Measurements from ENCODE around the gene SNUPN.
"Not testable (repeated sequence)": the region's sequence is repeated elsewhere in the genome, so short reads cannot be mapped to it uniquely, and the experiment has no call there.

Gene SNUPN

GRCh38 chr15:75637245-75638009, 11.9 kb upstream of the SNUPN start:
- no peak for DNase-seq (ENCODE audit: low read depth)

DNA sequence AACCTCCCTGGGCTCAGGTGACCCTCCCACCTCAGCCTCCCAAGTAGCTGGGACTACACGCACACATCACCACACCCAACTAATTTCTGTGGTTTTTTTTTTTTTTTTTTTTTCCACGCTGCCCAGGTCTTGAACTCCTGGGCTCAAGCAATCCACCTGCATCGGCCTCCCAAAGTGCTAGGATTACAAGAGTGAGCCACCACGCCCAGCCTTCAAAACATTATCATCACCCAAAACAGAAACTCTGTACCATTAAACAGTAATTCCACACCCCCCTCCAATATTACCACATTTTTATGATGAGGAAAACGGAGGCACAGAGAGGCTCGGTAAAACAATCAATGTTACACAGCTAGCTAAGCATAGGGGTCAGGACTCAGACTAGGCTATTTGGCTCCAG, 10.5 kb upstream of the SNUPN start:
- DNase-seq (ENCODE audit: low read depth) = no peak

DNA sequence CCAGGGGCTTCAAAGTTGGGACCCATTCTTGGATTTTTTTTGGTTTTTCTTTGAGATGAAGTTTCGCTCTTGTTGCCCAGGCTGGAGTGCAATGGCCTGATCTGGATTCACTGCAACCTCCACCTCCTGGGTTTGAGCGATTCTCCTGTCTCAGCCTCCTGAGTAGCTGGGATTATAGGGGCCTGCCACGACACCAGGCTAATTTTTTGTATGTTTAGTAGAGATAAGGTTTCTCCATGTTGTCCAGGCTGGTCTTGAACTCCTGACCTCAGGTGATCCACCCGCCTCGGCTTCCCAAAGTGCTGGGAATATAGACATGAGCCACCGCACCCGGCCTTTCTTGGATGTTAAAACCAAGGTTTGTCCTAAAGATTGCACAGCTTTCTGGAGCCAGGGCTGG, 8.4 kb upstream of the SNUPN start:
- DNase-seq (ENCODE audit: low read depth) = not testable (repeated sequence)

DNA sequence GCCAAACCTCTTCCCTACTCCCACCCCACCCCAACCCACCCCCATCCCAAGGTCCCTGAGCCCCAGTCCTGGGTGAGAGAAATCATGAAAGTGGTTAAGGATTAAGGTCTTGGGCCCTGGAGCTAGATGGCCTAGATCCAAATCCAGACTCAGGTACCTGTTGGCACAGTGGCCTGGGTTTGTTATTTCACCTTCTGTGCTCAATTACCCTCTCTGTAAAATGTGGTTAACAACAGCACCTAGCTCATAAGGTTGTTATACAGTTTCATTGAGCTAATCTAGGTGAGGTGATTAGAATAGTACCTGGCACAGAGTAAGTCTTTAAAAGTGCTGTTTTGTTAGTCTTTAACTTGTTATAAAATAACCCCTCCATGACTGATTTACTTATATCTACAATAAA, 6.4 kb upstream of the SNUPN start:
- DNase-seq (ENCODE audit: low read depth) = no peak

DNA sequence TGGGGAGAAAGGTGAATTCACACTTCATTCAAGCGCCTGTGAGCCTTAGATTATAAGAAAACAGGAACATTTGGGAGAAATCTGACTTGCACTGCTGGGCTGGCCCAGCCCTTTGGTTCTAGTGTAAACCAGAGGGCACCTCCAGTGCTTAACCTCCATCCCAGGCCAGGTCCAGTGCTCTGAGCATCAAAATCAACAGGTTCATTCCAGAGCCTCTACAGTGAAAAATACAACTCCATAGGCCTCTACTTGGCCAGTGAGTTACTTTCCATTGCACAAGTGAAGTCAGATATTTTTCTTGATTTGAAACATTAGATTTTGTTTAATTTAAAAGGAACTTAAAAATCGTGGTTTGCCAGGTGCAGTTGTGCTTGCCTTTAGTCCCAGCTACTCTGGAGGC, 3.0 kb downstream of the SNUPN start:
- no peak for DNase-seq (ENCODE audit: low read depth)

DNA sequence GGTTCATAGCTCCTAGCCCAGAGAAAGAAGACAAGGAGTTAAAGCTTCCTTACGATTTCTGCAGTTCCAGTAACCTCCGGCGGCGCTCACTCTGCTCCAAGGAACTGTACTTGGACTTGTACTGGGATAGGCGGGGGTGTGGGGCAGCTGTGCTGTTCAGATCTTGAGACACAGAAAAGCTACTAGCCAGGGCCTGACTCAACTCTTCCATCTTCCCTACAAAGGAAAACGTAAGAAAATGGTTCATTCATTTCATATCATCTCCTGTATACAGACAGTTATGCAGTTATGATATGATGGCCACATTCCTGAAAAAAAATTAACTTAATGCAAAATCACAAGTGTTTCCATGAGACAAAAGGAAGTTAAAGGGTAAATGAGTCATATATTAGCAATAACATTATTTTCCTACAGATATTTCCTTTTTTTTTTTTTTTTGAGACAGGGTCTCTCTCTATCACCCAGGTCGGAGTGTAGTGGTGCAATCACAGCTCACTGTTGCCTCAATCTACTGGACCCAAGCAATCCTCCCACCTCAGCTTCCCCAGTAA, 4.6 kb downstream of the SNUPN start:
- DNase-seq (ENCODE audit: low read depth) = no peak

- DNase-seq (ENCODE audit: low read depth) = no peak
Measured at GRCh38 chr15:75620058-75620820, 5.3 kb downstream of the SNUPN start.

GRCh38 chr15:75616766-75617165, 8.8 kb downstream of the SNUPN start:
- DNase-seq (ENCODE audit: low read depth) = no peak

- DNase-seq (ENCODE audit: low read depth) = no peak
Measured at GRCh38 chr15:75606711-75607699, 18.5 kb downstream of the SNUPN start.

DNA sequence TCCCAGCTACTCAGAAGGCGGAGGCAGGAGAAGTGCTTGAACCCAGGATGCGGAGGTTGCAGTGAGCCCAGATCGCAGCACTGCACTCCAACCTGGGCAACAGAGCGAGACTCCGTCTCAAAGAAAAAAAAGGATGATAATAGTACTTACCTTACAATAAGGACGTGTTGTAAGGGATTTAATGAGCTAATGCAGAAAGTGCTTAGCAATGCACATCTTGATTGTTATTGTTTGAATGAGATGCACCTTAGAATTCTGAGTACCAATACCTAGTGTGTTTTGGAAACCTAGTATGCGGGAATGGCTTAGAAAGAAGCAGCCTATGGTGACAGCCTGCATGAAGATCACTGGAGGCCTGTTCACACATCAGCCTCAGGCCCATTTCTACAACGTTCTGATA, 19.5 kb downstream of the SNUPN start:
- no peak for DNase-seq (ENCODE audit: low read depth)

DNA sequence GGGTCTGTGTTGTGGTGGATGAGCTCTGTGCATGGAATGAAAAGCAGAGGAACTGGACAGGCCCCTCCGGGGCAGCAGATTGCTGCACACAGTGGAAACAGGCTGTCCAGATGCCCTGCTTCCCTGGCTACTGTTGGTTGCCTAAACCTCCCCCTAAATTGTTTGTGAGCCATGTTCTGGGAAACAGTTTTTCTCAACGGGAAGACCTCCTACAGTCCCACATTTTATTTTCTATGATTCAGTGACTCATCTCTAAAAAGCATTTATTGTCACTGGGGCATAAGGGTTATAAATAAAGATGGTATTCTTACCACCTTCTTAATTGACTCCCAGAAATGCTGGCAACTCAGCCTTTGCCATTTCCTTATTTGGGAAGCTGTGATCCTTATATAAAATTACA, 26.1 kb downstream of the SNUPN start:
- no peak for DNase-seq (ENCODE audit: low read depth)

DNA sequence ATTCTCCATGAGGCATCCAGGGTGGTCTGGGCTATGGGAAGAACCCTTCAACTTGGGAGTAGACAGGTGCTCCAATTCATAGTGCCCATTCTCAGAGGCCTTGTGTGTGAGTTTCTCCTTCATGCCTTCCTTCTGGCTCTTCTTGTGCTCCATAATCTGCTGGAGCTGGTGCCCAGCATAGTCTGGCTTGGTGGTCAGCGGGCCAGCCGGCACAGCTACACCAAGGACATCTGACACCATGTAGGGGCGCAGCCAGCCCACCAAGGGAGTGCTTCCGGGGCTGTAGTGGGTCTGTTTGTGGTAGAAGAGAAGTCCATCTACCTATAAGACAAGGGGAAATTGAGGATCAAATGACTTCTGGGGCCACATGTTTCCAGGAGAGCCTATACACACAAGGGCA, 27.2 kb downstream of the SNUPN start:
- no peak for DNase-seq (ENCODE audit: low read depth)

- DNase-seq (ENCODE audit: low read depth) = no peak
Measured at GRCh38 chr15:75597667-75598341, 27.7 kb downstream of the SNUPN start.

- no peak for DNase-seq (ENCODE audit: low read depth)
Measured at GRCh38 chr15:75596703-75597345, 28.7 kb downstream of the SNUPN start.

DNA sequence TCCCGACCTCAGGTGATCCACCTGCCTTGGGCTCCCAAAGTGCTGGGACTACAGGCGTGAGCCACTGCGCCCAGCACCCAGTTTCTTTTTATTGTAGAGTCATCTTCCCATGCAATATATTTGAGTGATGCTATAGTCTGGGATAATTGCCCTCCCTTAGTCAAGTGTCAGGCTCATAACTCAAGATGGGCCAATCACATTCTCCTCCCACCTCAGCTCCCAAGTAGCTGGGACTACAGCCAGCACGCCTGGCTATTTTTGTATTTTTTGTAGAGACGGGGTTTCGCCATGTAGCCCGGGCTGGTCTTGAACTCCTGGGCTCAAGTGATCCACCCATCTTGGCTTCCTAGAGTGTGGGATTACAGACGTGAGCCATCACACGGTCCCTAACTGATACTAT, 31.2 kb downstream of the SNUPN start:
- DNase-seq (ENCODE audit: low read depth) = no peak

- DNase-seq (ENCODE audit: low read depth) = no peak
Measured at GRCh38 chr15:75591655-75592364, 33.7 kb downstream of the SNUPN start.

DNA sequence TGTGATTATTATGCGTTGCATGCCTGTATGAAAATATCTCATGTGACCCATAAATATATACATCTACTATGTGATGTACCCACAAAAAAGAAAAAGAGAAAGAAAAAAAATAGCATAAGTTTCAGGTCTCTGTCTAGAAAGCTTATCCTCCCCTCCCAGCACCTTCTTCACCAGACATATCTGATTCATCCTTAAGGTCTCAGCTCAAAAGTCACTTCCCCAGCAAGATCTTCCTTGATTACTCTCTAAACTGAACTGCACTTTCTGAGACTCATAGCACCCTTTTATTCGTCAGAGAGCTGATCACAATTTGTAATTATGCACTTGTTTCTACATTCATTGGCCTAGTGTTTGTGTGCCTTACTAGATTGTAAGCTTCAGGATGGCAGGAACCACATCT, 35.3 kb downstream of the SNUPN start:
- DNase-seq (ENCODE audit: low read depth) = no peak

DNA sequence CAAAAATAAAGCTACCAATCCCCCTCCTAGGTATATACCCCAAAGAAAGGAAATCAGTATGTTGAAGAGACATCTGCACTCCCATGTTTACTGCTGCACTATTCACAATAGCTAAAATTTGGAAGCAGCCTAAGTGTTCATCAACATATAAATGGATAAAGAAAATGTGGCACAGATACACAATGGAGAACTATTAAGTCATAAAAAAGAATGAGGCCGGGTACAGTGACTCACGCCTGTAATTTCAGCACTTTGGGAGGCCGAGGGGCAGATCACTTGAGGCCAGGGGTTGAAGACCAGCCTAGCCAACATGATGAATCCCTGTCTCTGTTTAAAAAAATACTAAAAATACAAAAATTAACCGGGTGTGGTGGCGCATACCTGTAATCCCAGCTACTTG, 36.5 kb downstream of the SNUPN start:
- no peak for DNase-seq (ENCODE audit: low read depth)

GRCh38 chr15:75586422-75586821, 39.1 kb downstream of the SNUPN start:
- not testable (repeated sequence) for DNase-seq (ENCODE audit: low read depth)

DNA sequence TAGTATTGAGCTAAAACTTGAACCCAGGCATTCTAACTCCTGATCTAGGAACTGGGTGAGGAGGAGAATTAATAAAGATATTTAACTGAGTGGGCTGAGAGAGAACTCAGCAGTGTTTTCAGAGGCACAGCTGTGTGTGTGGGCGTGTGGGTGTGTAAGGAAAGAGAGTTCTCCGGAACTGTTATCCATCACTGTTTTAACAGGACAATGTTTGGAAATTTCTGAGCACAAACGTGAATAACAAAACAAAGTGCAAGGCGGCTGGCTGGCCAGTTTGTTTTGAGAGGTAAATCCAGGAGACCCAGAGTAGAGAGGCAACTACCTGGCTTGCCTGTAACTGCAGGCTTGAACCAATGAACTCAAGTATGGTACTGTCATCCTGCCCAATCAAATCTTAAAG, 41.4 kb downstream of the SNUPN start:
- no peak for DNase-seq (ENCODE audit: low read depth)
